Heart left ventricle (tissue), 16 donors: Measurements from ENCODE around the gene KL. TPM values are rescaled to one million over a fixed set of nuclear protein-coding genes. Genes with fewer than 3 reads are reported as not detected.

ENCODE experiments used
- ATAC-seq, 4 donors: fragments of 200-7000 bp; cut with Tn5 transposase; one replicate each; pipeline ENCODE4 v1.9.1; 2020 to 2022; ENCODE audit warnings: moderate library complexity in 4 of 4, mild to moderate bottlenecking in 3 of 4, moderate number of reproducible peaks in 1 of 4
- DNase-seq, 5 donors: peaks; one replicate each; pipeline ENCODE4 v3.0.0-alpha.2; 2020
- H3K27ac ChIP-seq, 12 donors: fragments of 200-600 bp; sonication (generic) in 4 of 12; one replicate each; pipeline versions ENCODE4 v1.5.0 to v1.8.0; 2016 to 2022; ENCODE audit warnings: mild to moderate bottlenecking in 2 of 12
- H3K27me3 ChIP-seq, 9 donors: fragments of 200-600 bp; sonication (generic) in 2 of 9; one replicate each; pipeline versions ENCODE4 v1.5.1 to v1.8.0; 2016 to 2022; ENCODE audit warnings: mild to moderate bottlenecking in 3 of 9
- H3K36me3 ChIP-seq, 9 donors: fragments of 200-600 bp; sonication (generic) in 2 of 9; one replicate each; pipeline versions ENCODE4 v1.5.0 to v1.8.0; 2018 to 2022; ENCODE audit warnings: mild to moderate bottlenecking in 2 of 9
- H3K4me1 ChIP-seq, 12 donors: fragments of 200-600 bp; sonication (generic) in 4 of 12; one replicate each; pipeline versions ENCODE4 v1.5.0 to v1.8.0; 2016 to 2022; ENCODE audit warnings: mild to moderate bottlenecking in 3 of 12
- H3K4me3 ChIP-seq, 12 donors: fragments of 200-600 bp; sonication (generic) in 4 of 12; one replicate each; pipeline versions ENCODE4 v1.5.0 to v1.8.0; 2017 to 2022; ENCODE audit warnings: mild to moderate bottlenecking in 9 of 12, moderate library complexity in 4 of 12
- H3K9me3 ChIP-seq, 12 donors: fragments of 200-600 bp; sonication (generic) in 4 of 12; one replicate each; pipeline versions ENCODE4 v1.5.0 to v1.8.0; 2016 to 2022; ENCODE audit warnings: mild to moderate bottlenecking in 1 of 12
- POLR2A ChIP-seq, 2 donors: fragments of 450-650 bp; IDR thresholded peaks; one replicate each; pipeline ENCODE4 v1.6.1; 2017; ENCODE audit warnings: antibody characterized with exemption in 2 of 2, mild to moderate bottlenecking in 2 of 2, moderate library complexity in 2 of 2
- WGBS, 4 donors: extraction: QIAGEN DNeasy Blood & Tissue Kit in 2 of 4; methylation state at CpG; one replicate each; pipeline versions ENCODE4 v1.1.5 to v1.1.7; 2013 to 2018; 5-methylcytosine and 5-hydroxymethylcytosine counted together
- intact Hi-C, 10 donors: fragments of 100-400 bp; cut with DNase I; formaldehyde crosslinking; loops; one replicate each; pipeline versions ENCODE4 v1.11.1 to v1.14.2; 2022
- polyA plus RNA-seq, 2 donors: library from polyadenylated mRNA; stranded (reverse); fragments of 200-250 nt; gene quantifications; one replicate each; pipeline ENCODE4 v1.2.3, GENCODE V29; 2013
- total RNA-seq, 9 donors: library from RNA; depleted of rRNA in 2 of 9; stranded (reverse); fragments of >200 nt in 2 of 9; fragmentation: NEBNext Ultra II Directional in 3 of 9; extraction: Animal tissue kit (Norgen Biotek cat#: 25700) in 3 of 9; gene quantifications; one replicate each; pipeline versions ENCODE4 v1.1.0 to v1.2.4, GENCODE V29; 2016 to 2023
- TF ChIP-seq, protein P1 (sequence below), 12 donors: fragments of 200-600 bp; sonication (generic) in 4 of 12; IDR thresholded peaks; one replicate each; pipeline versions ENCODE4 v1.5.0 to v1.8.0; 2018 to 2022; ENCODE audit warnings: antibody characterized with exemption in 12 of 12, mild to moderate bottlenecking in 5 of 12
- donor health status: ischemic (EF 13 %, LVEDD 7.1; RV severe dilation, severe dysfunction).
- donor health status: healthy with polysubstance abuse.
- donor health status: DM: no; HTN: yes; CAD: no.
- donor health status: DM: no; HTN: no; CAD: no.
- donor health status: ischemic (EF 25% LVEDD 6.9; RV normal size, moderate dysfunction).
- donor health status: ischemic (EF 25% LVEDD 5.7; RV mildly dilated, moderate dysfunction).
- donor health status: healthy.
- donor health status: DM: yes; HTN: yes; CAD: no.
- donor health status: ischemic (EF 35%, LVEDD 5.7; RV mildly dilated, moderate dysfunction).
- donor health status: nonischemic (EF 11% LVEDD 7.7; RV severe dilation, severe dysfunction).
- donor health status: DM: yes; HTN: yes; CAD: no.
- donor health status: PGD.
- donor health status: ischemic (EF 29% LVEDD 5.4; RV normal size, mild dysfunction).
- donor health status: nonischemic (EF 23%, LVEDD 6.1; RV moderate dilation, normal function).

Gene KL
- total and polyA plus RNA-seq, 11 donors, result 0.34 to 3.1 (median 1.7) TPM

DNA sequence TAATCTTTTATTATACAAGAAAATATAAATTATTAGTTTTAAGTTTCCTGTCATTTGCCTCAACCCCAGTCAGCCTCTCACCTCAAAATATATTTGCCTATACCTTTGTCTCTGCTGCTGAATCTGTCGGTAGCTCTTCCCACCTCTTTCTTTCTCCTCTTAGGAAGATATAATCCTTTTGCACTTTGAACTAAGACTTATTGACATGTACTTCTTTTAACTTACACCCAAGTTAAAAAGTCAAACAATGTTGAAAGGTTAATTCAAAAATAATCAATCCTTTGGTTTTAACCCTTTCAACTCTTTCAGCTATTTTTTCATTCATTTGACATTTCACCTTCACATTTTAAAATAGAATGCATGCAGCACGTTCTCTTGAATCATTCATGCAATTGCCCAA is 9.0 kb upstream of the KL start:
- Histone ChIP-seq H3K27ac (no peak overlapping the region), H3K36me3 (no peaks in the 10 kb centered on the region), H3K27me3 (no peaks in the 10 kb centered on the region), H3K4me1 (peaks cover 0 to 28% (median 19%) of the 10 kb centered on the region in 12 donors), H3K4me3 (no peak overlapping the region), H3K9me3 (peaks cover 0 to 19% (median 9%) of the 10 kb centered on the region in 12 donors)
- WGBS, 4 donors, result 94 to 97% (median 96%) methylated on average over 2 of the region's 2 CpGs
- ATAC-seq (no peak), DNase-seq (no peak)
- intact Hi-C loops, result no loop called here
- TF ChIP-seq POLR2A (IDR thresholded peaks at IDR 0.05), result no peak
- TF ChIP-seq, protein P1, sequence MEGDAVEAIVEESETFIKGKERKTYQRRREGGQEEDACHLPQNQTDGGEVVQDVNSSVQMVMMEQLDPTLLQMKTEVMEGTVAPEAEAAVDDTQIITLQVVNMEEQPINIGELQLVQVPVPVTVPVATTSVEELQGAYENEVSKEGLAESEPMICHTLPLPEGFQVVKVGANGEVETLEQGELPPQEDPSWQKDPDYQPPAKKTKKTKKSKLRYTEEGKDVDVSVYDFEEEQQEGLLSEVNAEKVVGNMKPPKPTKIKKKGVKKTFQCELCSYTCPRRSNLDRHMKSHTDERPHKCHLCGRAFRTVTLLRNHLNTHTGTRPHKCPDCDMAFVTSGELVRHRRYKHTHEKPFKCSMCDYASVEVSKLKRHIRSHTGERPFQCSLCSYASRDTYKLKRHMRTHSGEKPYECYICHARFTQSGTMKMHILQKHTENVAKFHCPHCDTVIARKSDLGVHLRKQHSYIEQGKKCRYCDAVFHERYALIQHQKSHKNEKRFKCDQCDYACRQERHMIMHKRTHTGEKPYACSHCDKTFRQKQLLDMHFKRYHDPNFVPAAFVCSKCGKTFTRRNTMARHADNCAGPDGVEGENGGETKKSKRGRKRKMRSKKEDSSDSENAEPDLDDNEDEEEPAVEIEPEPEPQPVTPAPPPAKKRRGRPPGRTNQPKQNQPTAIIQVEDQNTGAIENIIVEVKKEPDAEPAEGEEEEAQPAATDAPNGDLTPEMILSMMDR (IDR thresholded peaks at IDR 0.05), result no peak

- DNase-seq (no peak), ATAC-seq (no peak)
- peaks cover 0 to 28% (median 19%) of the 10 kb centered on the region in 12 donors for H3K4me1 ChIP-seq
- no peak overlapping the region for H3K4me3 ChIP-seq
- H3K9me3 ChIP-seq, result peaks cover 0 to 19% (median 9%) of the 10 kb centered on the region in 12 donors
- WGBS, 4 donors, result 97 to 98% (median 97%) methylated on average over 3 of the region's 3 CpGs
- peaks cover 0 to under 1% (median 0%) of the 10 kb centered on the region in 9 donors for H3K27me3 ChIP-seq
- H3K27ac ChIP-seq, result no peak overlapping the region
- TF ChIP-seq, protein P1 (IDR thresholded peaks at IDR 0.05), result no peak
- TF ChIP-seq POLR2A (IDR thresholded peaks at IDR 0.05), result no peak
- H3K36me3 ChIP-seq, result no peaks in the 10 kb centered on the region
- intact Hi-C loops, result no loop called here
Measured at GRCh38 chr13:33007950-33008349, 8.3 kb upstream of the KL start.

GRCh38 chr13:33008946-33009722 is 7.1 kb upstream of the KL start:
- TF ChIP-seq, protein P1 (IDR thresholded peaks at IDR 0.05), result no peak
- no peak for TF ChIP-seq POLR2A (IDR thresholded peaks at IDR 0.05)
- intact Hi-C loops, result no loop called here

GRCh38 chr13:33011828-33012470 is 4.3 kb upstream of the KL start:
- Histone ChIP-seq H3K4me3 (no peak overlapping the region), H3K9me3 (peaks cover 0 to 19% (median 9%) of the 10 kb centered on the region in 12 donors), H3K27ac (no peak overlapping the region), H3K27me3 (peaks cover 0 to 28% (median 0%) of the 10 kb centered on the region in 9 donors), H3K4me1 (peaks cover 0 to 13% (median 7%) of the 10 kb centered on the region in 12 donors), H3K36me3 (no peaks in the 10 kb centered on the region)
- DNase-seq, result no peak
- WGBS, 4 donors, result 76 to 77% (median 76%) methylated on average over 5 of the region's 5 CpGs
- TF ChIP-seq, protein P1 (IDR thresholded peaks at IDR 0.05), result no peak
- TF ChIP-seq POLR2A (IDR thresholded peaks at IDR 0.05), result no peak
- intact Hi-C loops, result loop anchor here in 2 of 10 donors (10.0 kb wide), 2 partner anchors 277 to 533 kb away; no protein-coding TSS in a partner anchor
- no peak for ATAC-seq

More at GRCh38 chr13:33008946-33009722, 7.1 kb upstream of the KL start:
- Histone ChIP-seq H3K27ac (no peak overlapping the region), H3K9me3 (peaks cover 0 to 19% (median 9%) of the 10 kb centered on the region in 12 donors), H3K36me3 (no peaks in the 10 kb centered on the region), H3K4me1 (peaks cover 0 to 20% (median 15%) of the 10 kb centered on the region in 12 donors), H3K4me3 (no peak overlapping the region), H3K27me3 (peaks cover 0 to 6% (median 0%) of the 10 kb centered on the region in 9 donors)
- DNase-seq (no peak), ATAC-seq (no peak)
- 47 to 69% (median 56%) methylated on average over 5 of the region's 5 CpGs for WGBS, 4 donors
